ENCODE results near the gene SIAH2.

SIAH2 gene

GRCh38 chr3:150775001-150775599, 12.1 kb upstream of the SIAH2 start:
- in situ Hi-C loops (cut with HindIII; ENCODE audit: low sequenced_read_pairs) = no loop called here

DNA sequence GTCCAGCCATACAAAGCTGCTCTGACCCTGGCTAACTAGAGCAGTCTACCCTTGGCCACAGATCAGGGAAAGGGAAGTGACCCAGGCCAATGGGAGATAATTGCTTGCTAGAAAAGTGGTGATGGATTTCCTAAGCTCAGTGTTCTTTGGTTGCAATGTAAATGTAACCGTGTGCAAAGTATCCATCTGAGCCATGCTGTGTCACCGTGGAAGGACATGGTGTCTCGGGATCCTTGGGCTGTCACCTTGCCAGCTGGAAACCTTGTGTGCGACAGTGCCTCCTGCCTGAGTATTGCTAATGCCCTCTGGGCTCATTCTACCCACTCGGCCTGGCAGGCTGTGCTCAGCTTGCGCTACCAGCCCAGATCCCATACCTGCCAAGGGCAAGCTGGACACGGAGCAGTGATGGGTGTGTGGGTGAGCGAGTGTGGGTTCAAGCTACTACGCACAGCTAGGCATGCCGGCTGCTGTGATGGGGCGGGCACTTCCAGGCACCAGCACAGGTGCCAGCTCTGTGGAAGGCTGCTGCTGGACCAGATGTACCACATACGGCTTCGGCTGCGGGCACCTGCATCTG, 10.7 kb upstream of the SIAH2 start:
- in situ Hi-C loops (cut with HindIII; ENCODE audit: low sequenced_read_pairs) = no loop called here

DNA sequence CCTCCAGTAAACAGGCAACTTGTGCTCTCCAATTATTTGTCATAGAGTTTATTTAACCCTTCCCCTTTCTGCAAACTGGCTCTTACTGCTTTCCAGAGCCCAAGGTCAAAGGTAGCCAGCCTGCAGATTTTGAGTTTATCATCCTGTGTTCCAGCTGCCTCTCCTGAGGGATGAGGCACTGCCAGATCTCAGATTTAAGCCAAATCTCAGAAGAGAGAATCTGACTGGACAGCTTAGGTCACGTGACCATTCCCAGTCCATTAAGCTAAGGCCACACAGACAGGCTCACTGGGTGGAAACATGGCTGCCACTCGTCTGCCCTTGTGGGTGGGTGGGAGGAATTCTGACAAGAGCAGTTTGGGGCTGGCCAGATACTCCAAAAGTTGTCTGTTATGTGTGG, 8.6 kb upstream of the SIAH2 start:
- in situ Hi-C loops (cut with HindIII; ENCODE audit: low sequenced_read_pairs) = no loop called here

GRCh38 chr3:150770681-150771080, 7.7 kb upstream of the SIAH2 start:
- in situ Hi-C loops (cut with HindIII; ENCODE audit: low sequenced_read_pairs) = no loop called here

GRCh38 chr3:150766742-150767141, 3.8 kb upstream of the SIAH2 start:
- in situ Hi-C loops (cut with HindIII; ENCODE audit: low sequenced_read_pairs) = no loop called here

- in situ Hi-C loops (cut with HindIII; ENCODE audit: low sequenced_read_pairs) = no loop called here
Observed at GRCh38 chr3:150765949-150766720, 3.2 kb upstream of the SIAH2 start.

DNA sequence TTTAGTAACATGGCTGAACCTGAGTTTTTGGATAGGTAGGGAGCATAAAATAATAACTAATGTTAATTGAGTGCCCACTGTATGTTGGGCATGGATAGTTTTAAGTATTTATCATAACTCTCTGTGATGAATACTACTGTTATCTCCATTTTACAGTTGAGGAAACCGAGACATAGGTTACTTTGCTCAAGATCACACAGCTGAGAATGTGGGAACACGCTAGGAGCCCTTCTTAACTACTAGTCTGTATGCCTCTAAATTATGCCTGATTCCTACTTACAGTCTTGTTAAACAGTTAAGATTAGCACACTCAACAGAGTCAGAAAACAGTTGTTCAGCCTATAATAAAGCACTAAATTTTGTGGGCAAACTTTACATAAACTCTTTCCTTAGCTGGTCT, 2.0 kb upstream of the SIAH2 start:
- in situ Hi-C loops (cut with HindIII; ENCODE audit: low sequenced_read_pairs) = no loop called here

- in situ Hi-C loops (cut with HindIII; ENCODE audit: low sequenced_read_pairs) = no loop called here
Observed at GRCh38 chr3:150764566-150764965, 1.6 kb upstream of the SIAH2 start.

DNA sequence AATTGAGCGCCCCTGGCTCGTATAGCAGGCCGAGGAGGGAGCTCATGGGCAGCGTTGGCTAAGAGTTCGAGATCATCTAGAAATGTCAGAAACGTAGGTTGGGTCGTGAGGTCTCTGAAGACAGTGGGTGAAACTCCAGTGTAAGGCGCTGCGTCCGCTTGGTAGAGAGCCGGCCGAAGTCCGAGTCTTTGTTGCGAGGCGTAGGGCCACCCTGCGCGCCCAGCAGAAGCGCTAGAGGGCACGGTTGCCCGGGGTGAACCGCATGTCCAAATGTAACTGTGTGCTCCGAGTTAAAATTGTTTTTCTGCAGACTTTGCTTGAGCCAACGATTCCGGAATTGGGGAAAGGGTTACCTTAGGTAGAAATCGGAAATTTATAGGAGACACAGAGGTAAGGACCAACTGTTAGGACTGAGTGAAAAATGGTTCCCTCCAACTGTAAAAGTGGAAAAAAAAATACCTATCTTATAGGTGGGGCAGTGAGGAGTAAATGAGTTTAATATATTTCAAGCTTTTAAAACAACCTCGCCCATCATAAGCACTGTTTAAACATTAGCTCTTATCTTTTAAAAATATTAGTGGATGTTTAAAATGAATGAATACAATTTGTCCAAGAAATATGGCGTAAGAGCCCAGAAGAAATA, 993 bp upstream of the SIAH2 start:
- in situ Hi-C loops (cut with HindIII; ENCODE audit: low sequenced_read_pairs) = no loop called here

GRCh38 chr3:150762662-150763121, 277 bp downstream of the SIAH2 start:
- in situ Hi-C loops (cut with HindIII; ENCODE audit: low sequenced_read_pairs) = no loop called here

GRCh38 chr3:150761831-150762661, 923 bp downstream of the SIAH2 start:
- in situ Hi-C loops (cut with HindIII; ENCODE audit: low sequenced_read_pairs) = no loop called here

DNA sequence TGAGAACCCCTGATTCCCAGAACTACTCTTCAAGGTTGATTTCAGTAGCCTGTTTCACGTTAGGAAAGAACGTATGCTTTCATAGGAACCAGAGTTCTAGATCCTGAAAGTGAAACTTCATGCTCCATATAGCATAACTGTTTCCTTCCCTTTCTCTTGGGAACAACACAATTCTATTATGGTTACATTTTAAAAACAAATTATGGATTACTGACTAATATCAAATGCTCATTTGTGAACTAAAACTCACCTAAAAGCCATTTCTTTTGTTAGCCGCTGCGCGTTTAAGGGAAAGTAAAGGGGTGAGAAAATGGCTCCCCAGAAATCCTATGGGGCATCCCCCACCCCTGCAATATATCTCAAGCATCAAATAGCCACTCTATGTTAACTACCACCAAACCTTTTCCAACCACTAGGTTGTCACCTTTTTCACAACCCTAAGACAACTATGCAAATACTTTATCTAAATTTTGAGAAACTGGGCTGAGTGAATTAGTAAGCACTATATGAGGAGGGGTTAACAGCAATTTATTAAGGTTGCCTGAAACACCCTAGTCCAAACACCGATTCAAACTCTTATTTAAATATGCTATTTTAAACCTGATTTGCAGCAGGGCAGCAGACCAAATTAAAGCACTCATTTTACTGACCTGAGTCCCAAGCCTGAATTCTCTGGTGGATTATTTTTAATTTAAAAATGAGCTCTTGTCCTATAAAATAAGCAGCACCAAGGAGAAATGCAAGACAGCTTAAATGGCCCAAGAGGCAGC, 2.4 kb downstream of the SIAH2 start:
- in situ Hi-C loops (cut with HindIII; ENCODE audit: low sequenced_read_pairs) = no loop called here

GRCh38 chr3:150759947-150760346, 3.0 kb downstream of the SIAH2 start:
- in situ Hi-C loops (cut with HindIII; ENCODE audit: low sequenced_read_pairs) = no loop called here

- in situ Hi-C loops (cut with HindIII; ENCODE audit: low sequenced_read_pairs) = no loop called here
Observed at GRCh38 chr3:150759319-150759718, 3.6 kb downstream of the SIAH2 start.

GRCh38 chr3:150757768-150758167, 5.2 kb downstream of the SIAH2 start:
- in situ Hi-C loops (cut with HindIII; ENCODE audit: low sequenced_read_pairs) = no loop called here

DNA sequence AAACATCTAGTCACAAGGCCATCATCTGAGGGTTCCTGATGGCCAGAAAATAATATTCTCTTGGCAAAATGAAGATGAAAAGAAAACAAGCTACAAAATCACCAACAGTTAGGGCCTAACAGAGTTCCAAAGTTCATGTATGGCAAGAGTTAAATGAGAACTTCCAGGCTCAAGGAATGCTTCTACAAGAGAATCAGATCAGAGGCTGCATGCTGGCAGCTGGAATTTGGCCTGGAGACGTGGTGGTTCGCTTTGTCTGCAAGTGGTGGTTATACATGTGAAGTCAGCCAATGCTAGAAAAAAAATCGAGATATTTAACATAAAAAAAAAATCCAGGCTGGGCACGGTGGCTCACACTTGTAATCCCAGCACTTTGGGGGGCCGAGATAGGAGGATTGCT, 5.6 kb downstream of the SIAH2 start:
- in situ Hi-C loops (cut with HindIII; ENCODE audit: low sequenced_read_pairs) = no loop called here

DNA sequence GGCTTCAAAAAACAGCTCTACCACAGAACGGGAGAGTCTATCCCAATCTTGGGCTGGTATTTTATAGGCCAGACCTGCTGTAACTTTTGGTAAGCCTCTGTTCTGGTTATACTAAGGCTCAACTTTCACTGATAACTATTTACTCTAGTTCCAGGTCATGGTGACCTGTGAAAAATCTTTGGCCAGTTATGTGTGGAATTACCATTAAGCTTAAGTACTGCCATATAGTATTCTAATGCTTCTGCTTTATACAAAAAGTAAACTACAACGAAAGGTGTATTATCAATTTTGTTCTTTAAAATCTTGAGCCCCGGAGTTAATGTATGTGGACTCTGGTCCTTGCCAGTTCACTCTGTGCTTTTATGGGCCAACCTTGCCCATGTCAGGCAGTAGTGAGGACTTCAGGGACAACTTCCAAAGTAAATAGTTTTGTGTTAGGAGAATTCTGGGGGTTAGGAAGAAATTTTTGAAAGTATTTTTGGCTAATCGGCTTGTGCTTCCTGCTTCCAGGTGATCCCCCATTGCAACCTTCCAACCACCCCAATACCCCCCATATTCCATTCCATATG, 6.4 kb downstream of the SIAH2 start:
- in situ Hi-C loops (cut with HindIII; ENCODE audit: low sequenced_read_pairs) = no loop called here

GRCh38 chr3:150755902-150756301, 7.1 kb downstream of the SIAH2 start:
- in situ Hi-C loops (cut with HindIII; ENCODE audit: low sequenced_read_pairs) = no loop called here

- in situ Hi-C loops (cut with HindIII; ENCODE audit: low sequenced_read_pairs) = no loop called here
Observed at GRCh38 chr3:150754896-150755295, 8.1 kb downstream of the SIAH2 start.

DNA sequence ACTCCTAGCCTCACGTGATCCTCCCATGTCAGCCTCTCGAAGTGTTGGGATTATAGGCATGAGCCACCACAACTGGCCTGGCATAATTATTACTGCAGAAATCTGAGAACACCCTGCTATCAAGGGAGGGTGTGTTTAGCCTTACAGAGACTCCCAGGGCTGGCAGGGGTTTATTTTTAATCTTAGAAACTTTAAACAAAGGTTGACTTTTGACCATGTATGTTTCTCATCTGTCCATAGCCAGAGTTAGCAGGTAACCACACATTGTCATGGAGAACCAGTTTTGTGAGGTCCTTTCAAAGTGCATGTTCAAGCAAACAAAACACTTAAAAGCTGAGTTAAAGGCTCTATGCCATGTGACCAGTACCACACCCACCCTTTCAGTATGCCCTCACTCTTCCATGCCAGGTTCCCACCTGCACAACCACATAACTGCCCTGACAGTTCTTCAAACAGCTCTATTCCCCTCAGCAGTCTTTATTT, 11.1 kb downstream of the SIAH2 start:
- in situ Hi-C loops (cut with HindIII; ENCODE audit: low sequenced_read_pairs) = no loop called here
